NT2/D1 (cell line): ENCODE data around the gene NEU4.

Experiments
- DNase-seq: peaks from one replicate; pipeline ENCODE4 v3.0.0-alpha.2; 2011; ENCODE audit warnings: low read depth, low spot score
- H3K27me3 ChIP-seq: 2 replicates; pipeline ENCODE4 v1.6.0; 2011; ENCODE audit warnings: mild to moderate bottlenecking; ENCODE audit not compliant: insufficient read length, insufficient read depth
- H3K36me3 ChIP-seq: 2 replicates; pipeline ENCODE4 v1.6.1; 2011; ENCODE audit warnings: mild to moderate bottlenecking, low read length, mixed read lengths; ENCODE audit not compliant: insufficient read depth, insufficient read length
- H3K4me1 ChIP-seq: 2 replicates; pipeline ENCODE4 v1.5.1; 2011; ENCODE audit not compliant: insufficient read depth, insufficient read length
- H3K4me3 ChIP-seq: 2 replicates; pipeline ENCODE4 v1.5.1; 2011; ENCODE audit warnings: low read depth; ENCODE audit not compliant: insufficient read length
- H3K9ac ChIP-seq: 2 replicates; pipeline ENCODE4 v1.6.0; 2011; ENCODE audit warnings: low read depth; ENCODE audit not compliant: insufficient read length
- H3K9me3 ChIP-seq: 2 replicates; pipeline ENCODE4 v1.5.1; 2011; ENCODE audit warnings: mild to moderate bottlenecking, low read length; ENCODE audit not compliant: insufficient read depth
- SUZ12 ChIP-seq: IDR thresholded peaks from 2 replicates; pipeline ENCODE4 v1.6.1; 2011; ENCODE audit not compliant: insufficient read length, insufficient read depth; ENCODE audit errors: extremely low read depth
- YY1 ChIP-seq: IDR thresholded peaks from 2 replicates; pipeline ENCODE4 v1.6.1; 2011; ENCODE audit not compliant: insufficient read length, insufficient read depth
- ZNF274 ChIP-seq: IDR thresholded peaks from 2 replicates; pipeline ENCODE4 v1.6.1; 2011; ENCODE audit warnings: mild to moderate bottlenecking, low read depth, low read length

NEU4 gene

DNA sequence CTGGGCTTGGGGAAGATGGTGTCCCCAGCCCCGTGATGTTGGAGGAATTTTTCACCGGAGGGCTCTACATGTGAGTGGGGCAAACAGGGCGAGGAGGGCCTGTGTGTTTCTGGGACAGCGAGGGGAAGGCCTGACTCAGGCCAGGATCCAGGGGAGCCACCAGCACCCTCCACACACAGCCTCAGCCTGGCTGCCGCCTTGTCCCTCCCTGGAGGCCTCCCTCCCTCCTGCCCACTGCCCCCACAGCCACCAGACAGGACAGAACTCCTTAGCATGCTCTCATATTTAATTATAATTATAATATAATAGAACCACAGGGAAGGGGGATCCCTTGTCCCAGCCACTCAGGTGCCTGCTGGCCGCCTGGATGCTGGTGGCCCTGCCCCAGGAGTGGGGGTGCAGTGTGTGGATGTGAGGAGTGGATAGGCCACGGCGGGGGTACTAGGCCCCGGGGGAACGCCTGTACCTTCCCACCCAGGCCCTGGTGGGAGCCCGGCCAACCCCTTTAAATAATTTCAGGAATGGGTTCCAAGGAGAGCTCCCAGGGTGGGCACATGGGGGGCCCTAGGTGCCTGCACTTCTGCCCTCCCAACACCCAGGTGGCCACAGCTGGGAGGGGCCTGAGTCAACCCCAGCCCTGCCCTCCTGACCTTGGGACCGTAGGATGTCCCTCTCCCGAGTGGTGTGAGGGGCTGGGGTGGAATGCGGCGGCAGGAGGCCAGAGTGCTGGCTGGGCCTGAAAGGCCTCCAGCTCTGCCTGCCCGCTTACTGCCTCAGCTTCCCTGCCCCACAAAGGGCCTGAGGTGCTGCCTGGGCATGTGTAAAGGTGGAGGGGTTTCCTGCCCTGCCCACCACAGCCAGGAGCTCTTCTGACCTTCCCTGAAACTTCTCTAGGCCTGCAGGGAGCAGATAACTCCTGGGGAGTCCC, 40.9 kb downstream of the NEU4 start:
- no peak for DNase-seq
- no peak for TF ChIP-seq YY1
- no peak for TF ChIP-seq SUZ12
- TF ChIP-seq ZNF274: no peak
- no peak overlapping the region for H3K9ac ChIP-seq
- no peaks in the 10 kb centered on the region for H3K36me3 ChIP-seq
- peaks cover 7% of the 10 kb centered on the region for H3K4me1 ChIP-seq
- H3K9me3 ChIP-seq: no peaks in the 10 kb centered on the region
- H3K27me3 ChIP-seq: peaks cover 6% of the 10 kb centered on the region
- no peak overlapping the region for H3K4me3 ChIP-seq

DNA sequence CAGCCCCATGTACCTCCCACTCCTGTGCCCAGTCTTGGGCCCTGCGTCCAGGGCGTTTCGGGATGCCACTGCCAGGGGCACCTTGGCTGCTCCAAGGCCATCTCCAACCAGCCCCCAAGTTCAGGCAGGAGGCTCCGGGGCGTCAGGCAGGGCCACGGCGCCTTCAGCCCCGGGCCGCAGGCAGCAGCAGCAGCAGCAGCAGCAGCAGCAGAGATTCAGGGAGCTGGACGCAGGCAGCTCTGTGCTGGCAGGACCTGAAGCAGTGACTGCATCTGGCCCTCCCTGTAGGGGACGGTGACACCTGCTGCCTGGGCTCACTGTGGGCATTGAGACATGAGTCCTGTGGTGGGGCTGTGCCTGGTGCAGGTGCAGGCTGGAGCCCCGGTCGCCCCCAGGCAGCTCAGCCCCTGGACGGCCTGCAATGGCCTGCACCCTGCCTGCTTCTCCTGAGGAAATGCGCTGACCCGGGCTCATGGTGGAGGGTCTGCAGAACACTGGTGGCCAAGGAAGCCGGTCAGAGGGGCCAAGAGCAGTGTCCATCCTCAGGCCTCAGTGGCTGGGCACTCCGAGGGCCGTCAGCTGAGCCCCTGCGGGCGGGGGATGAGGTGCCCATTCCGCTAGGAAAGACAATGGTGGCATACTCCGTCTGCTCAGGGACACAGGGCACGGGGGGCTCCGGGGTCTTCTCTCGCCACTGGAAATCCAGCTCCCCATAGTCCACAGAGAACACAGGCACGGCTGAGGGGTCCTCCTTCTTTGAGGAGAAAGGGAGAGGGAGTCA, 41.7 kb downstream of the NEU4 start:
- H3K4me1 ChIP-seq: peaks cover 9% of the 10 kb centered on the region
- no peak overlapping the region for H3K4me3 ChIP-seq
- no peak for DNase-seq
- H3K9me3 ChIP-seq: no peaks in the 10 kb centered on the region
- H3K36me3 ChIP-seq: no peaks in the 10 kb centered on the region
- H3K27me3 ChIP-seq: no peaks in the 10 kb centered on the region
- H3K9ac ChIP-seq: no peak overlapping the region
- TF ChIP-seq ZNF274 (no peak), SUZ12 (no peak), YY1 (no peak)

DNA sequence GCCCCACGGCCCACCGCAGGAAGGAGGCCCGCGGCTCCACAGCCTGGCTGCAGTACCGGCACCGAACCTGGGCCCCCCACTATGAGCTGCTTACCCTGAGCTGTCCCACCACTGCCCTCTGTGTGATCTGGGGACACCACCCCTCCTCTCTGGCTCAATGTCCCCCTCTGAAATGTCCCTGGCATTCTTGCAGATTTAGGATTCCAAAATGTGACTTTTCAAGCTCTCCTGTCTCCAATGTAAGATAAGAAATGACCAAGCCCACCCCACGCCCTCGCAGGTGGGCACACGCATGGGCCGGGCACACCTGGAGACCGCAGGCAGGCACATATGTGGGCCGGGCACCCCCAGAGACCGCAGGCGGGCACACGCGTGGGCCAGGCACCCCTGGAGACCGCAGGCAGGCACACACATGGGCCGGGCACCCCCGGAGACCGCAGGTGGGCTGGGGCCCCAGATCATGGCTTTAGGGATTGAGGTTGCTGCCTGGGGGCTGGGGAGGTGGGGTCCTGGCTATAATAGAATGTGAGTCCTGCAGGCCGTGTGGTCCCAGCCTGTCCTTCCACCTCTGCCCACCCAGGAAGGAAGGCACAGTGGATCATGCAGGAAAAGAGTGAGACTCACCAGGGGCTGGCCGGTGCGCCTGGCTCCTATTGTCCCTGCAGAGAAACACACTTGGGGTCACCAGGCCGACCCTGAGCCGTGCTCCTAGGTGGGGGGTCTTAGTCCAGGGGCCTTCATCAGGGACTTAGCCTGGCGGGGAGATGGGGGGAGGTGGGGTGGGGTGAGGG, 42.5 kb downstream of the NEU4 start:
- no peak overlapping the region for H3K4me3 ChIP-seq
- TF ChIP-seq YY1: no peak
- no peak for TF ChIP-seq ZNF274
- TF ChIP-seq SUZ12: no peak
- no peak for DNase-seq
- H3K36me3 ChIP-seq: no peaks in the 10 kb centered on the region
- no peak overlapping the region for H3K9ac ChIP-seq
- H3K27me3 ChIP-seq: no peaks in the 10 kb centered on the region
- peaks cover 13% of the 10 kb centered on the region for H3K4me1 ChIP-seq
- H3K9me3 ChIP-seq: no peaks in the 10 kb centered on the region

DNA sequence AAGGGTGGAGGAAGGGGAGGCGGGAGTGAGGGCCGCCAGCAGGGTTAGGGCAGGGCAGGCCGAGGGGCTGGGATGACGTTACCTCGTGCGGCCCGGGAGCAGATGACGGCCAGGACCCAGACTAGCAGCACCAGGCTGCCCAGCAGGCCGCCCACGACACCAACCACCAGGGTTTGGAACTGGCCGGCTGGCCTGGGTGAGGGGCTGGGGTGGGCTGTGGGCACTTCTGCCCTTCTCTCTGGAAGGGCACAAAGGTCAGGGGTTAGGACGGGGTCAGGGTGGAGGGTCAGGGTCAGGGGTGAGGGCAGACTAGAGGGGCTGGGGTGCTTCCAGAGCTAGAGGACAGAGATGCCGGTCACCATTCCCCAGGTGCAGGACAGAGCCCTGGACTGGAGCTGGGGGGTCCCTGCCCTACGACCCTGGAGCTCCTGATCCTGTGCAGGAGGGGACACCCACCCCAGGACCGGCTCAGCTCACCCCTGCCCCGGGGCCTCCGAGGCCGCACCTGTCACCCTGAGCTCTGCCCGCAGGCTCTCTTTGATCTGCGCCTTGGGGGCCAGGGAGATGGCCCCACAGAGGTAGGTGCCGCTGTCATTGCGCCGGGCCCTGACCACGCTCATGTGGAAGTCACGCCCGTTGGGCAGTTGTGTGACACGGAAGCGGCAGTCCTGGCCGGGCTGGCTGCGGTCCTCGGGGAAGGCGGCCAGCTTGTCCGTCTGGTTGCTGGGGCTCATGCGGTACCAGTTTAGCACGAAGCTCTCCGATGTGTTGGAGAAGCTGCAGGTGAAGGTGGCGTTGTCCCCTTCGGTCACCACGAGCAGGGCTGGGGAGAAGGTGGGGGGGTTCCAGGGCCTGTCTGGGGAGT, 43.4 kb downstream of the NEU4 start:
- no peaks in the 10 kb centered on the region for H3K27me3 ChIP-seq
- DNase-seq: no peak
- no peaks in the 10 kb centered on the region for H3K9me3 ChIP-seq
- no peaks in the 10 kb centered on the region for H3K36me3 ChIP-seq
- H3K4me1 ChIP-seq: peaks cover 15% of the 10 kb centered on the region
- no peak overlapping the region for H3K4me3 ChIP-seq
- H3K9ac ChIP-seq: no peak overlapping the region
- TF ChIP-seq ZNF274: no peak
- TF ChIP-seq YY1: no peak
- TF ChIP-seq SUZ12: no peak

DNA sequence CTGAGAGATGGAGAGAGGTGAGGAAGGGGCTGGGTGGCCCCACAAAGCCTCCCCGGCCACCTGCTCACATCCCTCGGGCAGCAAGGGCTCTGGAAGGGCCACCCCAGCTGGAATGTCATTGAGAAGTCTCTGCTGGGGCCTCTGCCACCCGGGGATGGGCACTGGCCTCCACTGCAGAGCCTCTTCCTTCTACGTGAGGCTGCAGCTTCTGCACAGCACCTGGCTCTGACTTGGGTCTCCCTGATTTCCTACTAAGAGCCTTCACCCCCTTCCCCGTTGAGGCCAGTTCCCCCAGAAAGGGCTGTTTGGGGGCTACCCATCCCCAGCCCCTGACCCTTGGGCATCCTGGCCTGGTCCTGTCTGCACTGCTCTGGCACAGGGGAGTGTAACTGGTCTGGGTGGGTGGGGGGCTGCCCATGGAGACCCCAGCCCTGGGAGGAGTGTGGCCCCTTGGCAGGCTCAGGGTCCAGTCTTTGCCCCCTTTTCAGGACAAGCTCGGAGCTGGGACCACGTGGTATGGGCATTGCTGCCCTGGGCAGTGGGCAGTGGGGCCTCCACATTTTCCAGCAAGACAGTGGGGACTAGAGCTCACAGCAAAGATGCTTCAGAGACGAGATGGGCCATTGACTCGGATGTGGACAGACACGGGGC, 44.1 kb downstream of the NEU4 start:
- Histone ChIP-seq H3K9me3 (no peaks in the 10 kb centered on the region), H3K9ac (no peak overlapping the region)

DNA sequence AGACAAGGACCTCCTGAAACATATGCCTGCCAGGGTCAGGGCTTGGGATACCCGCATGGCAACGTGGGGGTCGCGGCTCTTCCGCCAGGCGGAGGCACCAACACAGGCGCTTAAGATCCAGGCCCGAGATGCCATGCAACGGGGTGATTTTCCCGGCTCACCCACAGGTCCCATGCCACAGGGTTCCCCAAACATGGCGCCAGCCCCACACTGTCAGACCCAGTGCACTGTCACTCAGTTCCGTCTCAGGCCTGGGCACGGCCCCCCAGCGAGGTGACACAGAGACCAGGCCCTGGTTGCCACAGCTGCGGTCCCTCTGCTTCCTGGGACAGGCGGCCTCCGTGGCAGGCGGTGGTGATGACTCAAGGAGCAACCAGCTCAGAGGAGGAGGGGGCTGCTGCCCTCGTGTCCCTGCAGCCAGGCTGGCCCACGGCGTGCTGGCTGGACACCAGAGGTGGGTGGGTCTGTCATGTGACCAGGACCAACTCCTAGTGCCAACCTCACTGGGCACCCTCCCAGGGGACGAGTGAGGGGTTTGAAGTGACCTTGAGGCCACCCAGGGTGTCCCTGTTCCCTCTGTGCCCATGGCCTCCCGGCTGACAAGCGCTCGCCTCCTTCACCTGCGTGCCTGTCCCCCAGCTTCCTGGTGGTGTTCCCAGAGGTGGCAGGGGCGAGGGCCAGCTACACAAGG, 44.8 kb downstream of the NEU4 start:
- no peaks in the 10 kb centered on the region for H3K9me3 ChIP-seq
- peaks cover 15% of the 10 kb centered on the region for H3K4me1 ChIP-seq
- no peak overlapping the region for H3K9ac ChIP-seq
- H3K4me3 ChIP-seq: no peak overlapping the region
- H3K27me3 ChIP-seq: no peaks in the 10 kb centered on the region
- no peak for TF ChIP-seq ZNF274
- no peak for TF ChIP-seq SUZ12
- TF ChIP-seq YY1: no peak
- no peaks in the 10 kb centered on the region for H3K36me3 ChIP-seq
- no peak for DNase-seq

More for the DNA sequence above, 44.1 kb downstream of the NEU4 start:
- Histone ChIP-seq H3K27me3 (no peaks in the 10 kb centered on the region), H3K4me3 (no peak overlapping the region), H3K4me1 (peaks cover 15% of the 10 kb centered on the region), H3K36me3 (no peaks in the 10 kb centered on the region)
- no peak for DNase-seq
- TF ChIP-seq YY1 (no peak), ZNF274 (no peak), SUZ12 (no peak)
